ENCODE measurements around the gene PTPRN2. TPM values are rescaled to one million over a fixed set of nuclear protein-coding genes. Genes with fewer than 3 reads are reported as not detected.

PTPRN2 gene
- total RNA-seq, 4 donors from 2014 or later: 2.0 to 9.5 (median 2.6) TPM

- DNase-seq (ENCODE audit: low spot score) (no peak), ATAC-seq (ENCODE audit: low FRiP score) (no peak)
- TF ChIP-seq, protein P1, sequence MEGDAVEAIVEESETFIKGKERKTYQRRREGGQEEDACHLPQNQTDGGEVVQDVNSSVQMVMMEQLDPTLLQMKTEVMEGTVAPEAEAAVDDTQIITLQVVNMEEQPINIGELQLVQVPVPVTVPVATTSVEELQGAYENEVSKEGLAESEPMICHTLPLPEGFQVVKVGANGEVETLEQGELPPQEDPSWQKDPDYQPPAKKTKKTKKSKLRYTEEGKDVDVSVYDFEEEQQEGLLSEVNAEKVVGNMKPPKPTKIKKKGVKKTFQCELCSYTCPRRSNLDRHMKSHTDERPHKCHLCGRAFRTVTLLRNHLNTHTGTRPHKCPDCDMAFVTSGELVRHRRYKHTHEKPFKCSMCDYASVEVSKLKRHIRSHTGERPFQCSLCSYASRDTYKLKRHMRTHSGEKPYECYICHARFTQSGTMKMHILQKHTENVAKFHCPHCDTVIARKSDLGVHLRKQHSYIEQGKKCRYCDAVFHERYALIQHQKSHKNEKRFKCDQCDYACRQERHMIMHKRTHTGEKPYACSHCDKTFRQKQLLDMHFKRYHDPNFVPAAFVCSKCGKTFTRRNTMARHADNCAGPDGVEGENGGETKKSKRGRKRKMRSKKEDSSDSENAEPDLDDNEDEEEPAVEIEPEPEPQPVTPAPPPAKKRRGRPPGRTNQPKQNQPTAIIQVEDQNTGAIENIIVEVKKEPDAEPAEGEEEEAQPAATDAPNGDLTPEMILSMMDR (IDR thresholded peaks at IDR 0.05): no peak
Measured at GRCh38 chr7:157755741-157756140, 831.9 kb downstream of the PTPRN2 start.

- DNase-seq (ENCODE audit: low spot score): no peak
- TF ChIP-seq, protein P1 (IDR thresholded peaks at IDR 0.05): no peak
Measured at GRCh38 chr7:157754416-157754790, 833.2 kb downstream of the PTPRN2 start.

DNA sequence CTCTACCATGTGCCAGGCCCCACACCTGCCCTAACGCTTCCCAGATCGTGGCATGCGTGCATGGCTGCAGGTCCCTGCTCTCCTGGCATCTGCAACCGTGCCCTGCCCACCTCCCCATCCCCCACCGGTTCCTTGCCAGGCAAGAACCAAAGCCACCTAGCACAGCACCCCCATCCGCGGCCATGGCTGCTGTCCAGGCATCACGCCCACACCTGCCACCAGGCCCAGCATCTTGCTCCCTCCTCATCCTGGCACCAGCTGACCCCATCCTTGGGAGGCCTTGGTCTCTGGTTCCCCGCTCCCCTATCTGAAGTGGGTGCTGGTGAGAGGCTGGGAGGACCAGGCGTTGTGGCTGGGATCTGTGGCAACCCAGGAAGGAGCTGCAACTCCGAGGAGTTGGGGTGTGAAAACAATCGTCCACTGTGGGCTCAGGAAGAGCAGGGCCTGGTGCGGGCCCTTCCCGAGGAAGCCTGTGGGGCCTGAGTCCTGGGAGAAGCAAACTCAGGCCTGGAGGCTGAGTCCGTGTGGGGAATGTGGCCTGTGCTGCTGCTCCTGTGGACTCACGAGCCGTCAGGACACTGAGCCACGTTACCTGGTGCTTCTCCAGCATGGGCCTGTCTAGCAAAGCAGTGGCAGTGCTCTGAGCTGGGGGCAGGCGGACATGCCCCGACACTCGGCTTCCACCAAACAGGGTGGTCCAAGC lies 833.8 kb downstream of the PTPRN2 start:
- DNase-seq (ENCODE audit: low spot score): no peak
- ATAC-seq (ENCODE audit: low FRiP score): no peak
- TF ChIP-seq, protein P1 (IDR thresholded peaks at IDR 0.05): no peak

More at GRCh38 chr7:157754416-157754790, 833.2 kb downstream of the PTPRN2 start:
- ATAC-seq (ENCODE audit: low FRiP score): no peak

DNA sequence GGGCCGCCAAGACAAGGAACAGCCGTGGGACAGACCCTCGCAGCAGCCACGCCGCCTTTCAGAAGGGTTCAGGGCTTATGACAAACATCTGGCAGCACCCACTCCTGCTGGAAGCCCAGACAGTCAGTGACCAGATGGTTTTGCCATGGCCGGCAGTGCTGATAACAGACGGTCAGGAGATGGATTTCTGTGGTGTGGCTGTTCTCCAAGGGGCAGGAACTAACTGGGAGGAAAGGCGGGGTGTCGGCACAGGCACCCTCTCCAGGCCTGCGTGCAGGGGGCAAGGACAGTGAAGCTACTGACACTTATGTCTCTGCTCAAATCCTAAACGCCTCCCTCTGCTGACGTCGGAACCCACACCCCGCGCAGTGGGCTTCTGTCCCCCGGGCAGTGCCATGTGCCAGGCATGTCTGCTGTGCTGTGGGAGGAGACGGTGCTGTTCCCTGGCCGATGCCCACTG lies 834.8 kb downstream of the PTPRN2 start:
- DNase-seq (ENCODE audit: low spot score): no peak

DNA sequence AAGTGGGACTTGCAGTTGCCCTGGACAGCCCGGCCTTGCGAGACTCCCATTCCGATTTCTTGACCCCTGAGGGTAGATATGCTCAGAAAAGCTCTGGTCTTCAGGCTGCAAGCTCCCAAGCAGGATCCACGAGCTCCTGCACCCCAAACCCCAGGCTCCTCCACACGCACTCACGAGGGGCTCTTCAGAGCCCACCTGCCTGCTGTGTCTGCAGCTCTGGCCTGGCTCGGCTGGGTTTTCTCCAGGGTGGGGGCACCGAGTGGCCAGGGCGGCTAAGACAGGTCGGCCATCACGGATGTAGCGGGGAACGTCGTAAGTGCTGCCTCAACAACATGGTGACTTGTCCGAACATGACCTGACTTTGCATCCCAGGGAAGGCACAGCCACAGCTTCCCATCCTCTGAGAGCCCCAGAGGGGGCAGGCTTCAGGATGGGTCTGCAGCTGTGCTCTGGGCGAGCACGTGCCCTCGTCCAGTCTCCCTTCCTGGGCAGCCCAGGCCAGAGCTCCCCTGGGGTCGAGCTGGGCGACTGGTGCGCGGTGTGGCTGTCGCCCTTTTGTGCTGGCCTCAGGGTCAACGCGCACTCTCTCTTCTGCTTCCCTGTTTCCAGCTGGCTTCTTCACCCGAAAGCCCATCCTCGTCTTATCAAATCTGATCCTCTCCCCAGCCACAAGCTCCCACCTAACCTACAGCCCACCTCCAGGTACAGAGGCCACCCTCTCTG lies 835.5 kb downstream of the PTPRN2 start:
- TF ChIP-seq, protein P1 (IDR thresholded peaks at IDR 0.05): no peak
- DNase-seq (ENCODE audit: low spot score) (no peak), ATAC-seq (ENCODE audit: low FRiP score) (no peak)

More for the DNA sequence above, 834.8 kb downstream of the PTPRN2 start:
- TF ChIP-seq, protein P1 (IDR thresholded peaks at IDR 0.05): no peak
- no peak for ATAC-seq (ENCODE audit: low FRiP score)

DNA sequence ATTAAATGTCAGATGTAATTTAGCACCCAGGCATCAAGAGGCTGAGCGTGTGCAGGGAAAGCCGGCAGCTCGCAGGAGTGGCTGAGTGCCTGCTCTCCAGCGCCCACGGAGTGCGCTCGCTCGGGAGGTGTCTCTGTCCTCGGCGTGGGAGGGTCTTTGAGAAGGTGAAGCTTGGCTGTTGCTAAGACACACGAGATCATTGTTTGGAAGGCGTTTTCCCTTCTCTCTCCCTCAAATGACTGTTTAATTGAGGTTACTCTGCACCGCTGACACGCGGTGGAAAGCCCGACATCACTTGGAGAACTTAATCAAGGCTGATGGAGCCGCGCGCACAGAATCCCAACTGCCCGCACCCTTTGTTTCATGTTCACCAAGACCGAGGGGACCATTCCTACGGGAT lies 836.2 kb downstream of the PTPRN2 start:
- TF ChIP-seq, protein P1 (IDR thresholded peaks at IDR 0.05): no peak
- DNase-seq (ENCODE audit: low spot score) (no peak), ATAC-seq (ENCODE audit: low FRiP score) (no peak)

Measured in omental fat pad (tissue), 4 donors.